Mesendoderm (in vitro differentiated cells): ENCODE data around the gene PRMT9.
A peak's percentile ranks its signal among the peaks of the same experiment; 100 is the strongest.

Source experiments
- DNase-seq: peaks from one replicate; pipeline ENCODE4 v3.0.0; 2013
- H2AK5ac ChIP-seq: 2 replicates; pipeline ENCODE4 v1.6.1; 2013; ENCODE audit warnings: low read length, inconsistent platforms
- H2BK120ac ChIP-seq: 2 replicates; pipeline ENCODE4 v1.6.1; 2013; ENCODE audit warnings: low read depth, mild to moderate bottlenecking, low read length, moderate library complexity, mixed read lengths
- H2BK15ac ChIP-seq: replicated peaks from 2 replicates; pipeline ENCODE4 v1.6.1; 2013; ENCODE audit warnings: low read depth, mild to moderate bottlenecking, moderate library complexity
- H2BK5ac ChIP-seq: 2 replicates; pipeline ENCODE4 v1.6.1; 2013; ENCODE audit warnings: low read length, inconsistent platforms
- H3K18ac ChIP-seq: 2 replicates; pipeline ENCODE4 v1.6.1; 2013; ENCODE audit warnings: mild to moderate bottlenecking, low read length, mixed read lengths
- H3K23ac ChIP-seq: one replicate; pipeline ENCODE4 v1.6.1; 2013; ENCODE audit warnings: low read length
- H3K27ac ChIP-seq: 2 replicates; pipeline ENCODE4 v1.5.1; 2013; ENCODE audit warnings: low read depth, mild to moderate bottlenecking, inconsistent platforms, low read length, moderate library complexity
- H3K27me3 ChIP-seq: 2 replicates; pipeline ENCODE4 v1.6.1; 2013; ENCODE audit warnings: low read length, control low read depth, mild to moderate bottlenecking, inconsistent platforms; ENCODE audit not compliant: insufficient read depth, poor library complexity
- H3K36me3 ChIP-seq: 2 replicates; pipeline ENCODE4 v1.6.1; 2013; ENCODE audit warnings: low read length, inconsistent platforms; ENCODE audit not compliant: control insufficient read depth, insufficient read depth
- H3K4ac ChIP-seq: one replicate; pipeline ENCODE4 v1.6.1; 2013; ENCODE audit warnings: low read depth, mild to moderate bottlenecking, low read length, moderate library complexity
- H3K4me1 ChIP-seq: 2 replicates; pipeline ENCODE4 v1.6.1; 2013; ENCODE audit warnings: low read depth, low read length, inconsistent platforms; ENCODE audit not compliant: control insufficient read depth
- H3K4me2 ChIP-seq: 2 replicates; pipeline ENCODE4 v1.6.1; 2013; ENCODE audit warnings: low read length
- H3K4me3 ChIP-seq: 2 replicates; pipeline ENCODE4 v1.5.1; 2013; ENCODE audit warnings: mild to moderate bottlenecking, low read length
- H3K56ac ChIP-seq: one replicate; pipeline ENCODE4 v1.6.1; 2013; ENCODE audit warnings: low read length
- H3K79me1 ChIP-seq: 2 replicates; pipeline ENCODE4 v1.6.1; 2013; ENCODE audit warnings: low read length, inconsistent platforms
- H3K79me2 ChIP-seq: 2 replicates; pipeline ENCODE4 v1.6.1; 2013; ENCODE audit warnings: mild to moderate bottlenecking, low read length; ENCODE audit not compliant: control insufficient read depth, insufficient read depth
- H3K9ac ChIP-seq: 2 replicates; pipeline ENCODE4 v1.6.1; 2013; ENCODE audit warnings: low read length, inconsistent platforms
- H4K5ac ChIP-seq: one replicate; pipeline ENCODE4 v1.6.1; 2013; ENCODE audit warnings: low read length
- H4K8ac ChIP-seq: one replicate; pipeline ENCODE4 v1.6.1; 2013; ENCODE audit warnings: low read depth, mild to moderate bottlenecking, control low read depth, low read length, moderate library complexity
- WGBS: extraction: QIAGEN DNeasy Blood & Tissue Kit; methylation state at CpG from one replicate; pipeline ENCODE4 v1.1.7; 2013; ENCODE audit warnings: low lambda C conversion rate, missing lambda C conversion rate; ENCODE audit not compliant: insufficient coverage; ENCODE audit errors: extremely low coverage; 5-methylcytosine and 5-hydroxymethylcytosine counted together

The PRMT9 gene

DNA sequence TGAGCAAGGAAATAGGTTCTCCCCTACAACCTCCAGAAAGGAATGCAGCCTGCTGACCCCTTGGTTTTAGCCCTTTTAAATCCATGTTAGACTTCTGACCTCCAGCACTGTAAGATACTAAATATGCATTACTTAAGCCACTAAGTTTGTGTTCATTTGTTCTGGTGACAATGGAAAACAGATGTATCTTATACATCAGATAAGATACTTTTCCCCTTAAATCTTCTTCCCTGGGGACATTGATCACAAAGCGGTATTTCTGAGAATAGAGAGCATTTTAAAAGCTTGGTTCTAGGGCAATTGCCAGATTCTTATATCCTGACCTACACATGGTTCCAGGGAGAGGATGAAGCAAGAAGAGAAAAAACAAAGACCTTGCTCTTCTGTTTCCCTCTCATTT, 73.3 kb downstream of the PRMT9 start:
- H3K4me1 ChIP-seq: no peaks in the 10 kb centered on the region
- no peak overlapping the region for H2BK5ac ChIP-seq
- no peak overlapping the region for H3K23ac ChIP-seq
- H2BK120ac ChIP-seq: no peak overlapping the region
- H3K4me3 ChIP-seq: no peak overlapping the region
- no peak overlapping the region for H3K27ac ChIP-seq
- no CpG with 5 or more reads among the region's 1 CpG for WGBS
- H3K4me2 ChIP-seq: no peak overlapping the region
- no peak overlapping the region for H4K8ac ChIP-seq
- H3K18ac ChIP-seq: no peak overlapping the region
- no peak overlapping the region for H2BK15ac ChIP-seq
- no peak overlapping the region for H3K4ac ChIP-seq
- no peaks in the 10 kb centered on the region for H3K36me3 ChIP-seq
- no peak overlapping the region for H2AK5ac ChIP-seq
- H3K27me3 ChIP-seq: no peaks in the 10 kb centered on the region
- H3K9ac ChIP-seq: no peak overlapping the region
- no peaks in the 10 kb centered on the region for H3K79me1 ChIP-seq
- no peak overlapping the region for H3K56ac ChIP-seq
- H4K5ac ChIP-seq: no peak overlapping the region
- DNase-seq: no peak
- no peaks in the 10 kb centered on the region for H3K79me2 ChIP-seq

DNA sequence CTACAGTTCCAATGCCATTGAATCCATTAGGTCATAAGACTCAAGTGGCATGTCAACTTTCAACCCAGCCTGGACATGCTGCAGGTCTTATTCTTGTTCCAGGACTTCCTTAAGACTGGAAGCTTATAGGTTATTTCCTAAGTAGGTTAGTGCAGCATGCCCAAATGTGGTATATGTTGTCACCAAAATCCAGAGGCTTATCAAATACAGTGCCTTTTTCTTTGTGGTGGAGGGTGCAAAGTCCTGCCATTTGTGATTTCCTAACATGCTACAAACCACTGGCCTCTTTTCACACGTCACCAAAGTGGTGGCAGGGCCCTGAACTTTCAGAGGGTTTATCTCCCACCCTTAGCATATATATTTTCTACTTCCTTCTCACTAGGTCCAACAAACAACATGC, 76.5 kb downstream of the PRMT9 start:
- Histone ChIP-seq H3K79me1 (no peaks in the 10 kb centered on the region), H3K23ac (no peak overlapping the region), H3K4me2 (no peak overlapping the region), H3K4me3 (no peak overlapping the region), H3K36me3 (no peaks in the 10 kb centered on the region), H3K27me3 (no peaks in the 10 kb centered on the region), H3K18ac (no peak overlapping the region), H3K27ac (no peak overlapping the region), H2BK5ac (no peak overlapping the region), H3K4ac (no peak overlapping the region), H2BK120ac (no peak overlapping the region), H4K5ac (no peak overlapping the region), H3K56ac (no peak overlapping the region), H3K9ac (no peak overlapping the region), H4K8ac (no peak overlapping the region), H2AK5ac (no peak overlapping the region), H2BK15ac (no peak overlapping the region), H3K4me1 (no peaks in the 10 kb centered on the region), H3K79me2 (no peaks in the 10 kb centered on the region)
- no peak for DNase-seq
- no CpG with 5 or more reads among the region's 1 CpG for WGBS

DNA sequence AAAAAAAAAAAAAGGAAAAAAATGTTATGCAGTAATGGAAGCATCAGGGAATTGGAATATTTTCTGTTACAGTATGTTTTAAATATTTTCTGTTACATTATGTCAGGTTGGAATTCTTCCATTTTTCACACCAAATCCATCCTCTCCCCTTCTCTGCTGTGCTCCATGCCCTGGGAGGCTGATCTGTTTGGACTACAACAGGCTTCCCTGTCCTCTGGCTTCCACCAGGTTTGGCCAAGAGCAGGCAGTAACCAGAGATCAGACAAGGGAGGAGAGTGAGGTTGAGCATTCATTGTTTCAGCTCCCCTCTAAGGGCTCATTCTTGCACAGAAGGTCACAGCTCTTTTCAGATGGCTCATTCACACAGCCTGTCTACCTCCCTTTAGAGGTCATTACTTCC, 78.5 kb downstream of the PRMT9 start:
- Histone ChIP-seq H4K8ac (no peak overlapping the region), H4K5ac (no peak overlapping the region), H3K4me3 (no peak overlapping the region), H2BK120ac (no peak overlapping the region), H3K56ac (no peak overlapping the region), H3K27ac (no peak overlapping the region), H2BK15ac (no peak overlapping the region), H3K18ac (no peak overlapping the region), H3K23ac (no peak overlapping the region), H3K4me2 (no peak overlapping the region), H3K4ac (no peak overlapping the region), H3K79me1 (no peaks in the 10 kb centered on the region), H3K79me2 (no peaks in the 10 kb centered on the region), H3K9ac (no peak overlapping the region), H2AK5ac (no peak overlapping the region), H2BK5ac (no peak overlapping the region), H3K36me3 (no peaks in the 10 kb centered on the region), H3K27me3 (no peaks in the 10 kb centered on the region), H3K4me1 (no peaks in the 10 kb centered on the region)
- no peak for DNase-seq

DNA sequence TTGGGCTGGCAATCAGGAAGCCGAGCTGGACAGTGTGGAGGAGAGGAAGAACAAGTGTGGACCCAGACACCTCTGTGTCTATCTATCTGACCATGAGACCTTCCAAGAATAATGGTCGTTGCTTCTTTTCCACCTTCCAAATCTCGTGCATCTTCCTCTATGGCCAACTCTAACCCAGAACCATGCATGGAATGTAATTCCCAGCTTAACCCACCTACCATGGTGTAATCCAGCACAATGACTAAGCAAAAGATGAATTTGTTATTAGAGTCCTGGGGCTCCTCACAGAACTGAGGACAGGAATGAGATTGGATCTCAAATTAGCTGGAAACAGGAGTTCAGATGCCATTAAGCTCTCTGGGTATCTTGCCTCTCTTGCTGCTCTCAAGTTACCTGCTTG, 84.2 kb downstream of the PRMT9 start:
- Histone ChIP-seq H3K36me3 (no peaks in the 10 kb centered on the region), H3K27ac (no peak overlapping the region), H3K27me3 (no peaks in the 10 kb centered on the region), H3K4me3 (no peak overlapping the region), H3K9ac (no peak overlapping the region), H3K79me1 (no peaks in the 10 kb centered on the region), H3K4me2 (no peak overlapping the region), H2BK15ac (no peak overlapping the region), H2BK120ac (peak overlapping the region; percentile 36), H3K23ac (no peak overlapping the region), H4K8ac (no peak overlapping the region), H3K4me1 (peaks cover 3% of the 10 kb centered on the region), H4K5ac (no peak overlapping the region), H3K18ac (no peak overlapping the region), H2BK5ac (no peak overlapping the region), H3K79me2 (no peaks in the 10 kb centered on the region), H3K56ac (no peak overlapping the region), H3K4ac (peak overlapping the region; percentile 89), H2AK5ac (no peak overlapping the region)
- peak; percentile 45 for DNase-seq
- WGBS: no CpG with 5 or more reads among the region's 3 CpGs

DNA sequence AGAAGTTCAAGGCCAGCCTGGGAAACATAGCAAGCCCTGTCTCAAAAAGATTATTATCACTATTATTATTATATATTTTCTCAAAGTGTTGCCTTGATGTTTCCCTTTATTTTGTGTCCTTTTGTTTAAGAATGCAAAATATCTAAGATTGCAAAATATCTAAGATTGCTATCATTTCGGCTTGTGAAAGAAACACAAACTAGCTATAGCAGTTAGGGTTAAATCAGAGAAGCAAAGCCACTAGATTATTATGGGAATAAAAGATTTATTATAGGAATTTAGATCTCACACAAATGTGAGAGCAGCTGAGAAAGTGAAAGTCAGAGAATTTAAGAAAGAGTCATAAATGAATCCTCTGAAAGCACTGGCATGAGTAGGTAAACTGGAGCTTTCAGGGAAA, 84.8 kb downstream of the PRMT9 start:
- Histone ChIP-seq H3K4ac (no peak overlapping the region), H4K8ac (no peak overlapping the region), H2BK15ac (no peak overlapping the region), H3K79me1 (no peaks in the 10 kb centered on the region), H2BK5ac (no peak overlapping the region), H3K4me3 (no peak overlapping the region), H2BK120ac (no peak overlapping the region), H3K18ac (no peak overlapping the region), H3K23ac (no peak overlapping the region), H2AK5ac (no peak overlapping the region), H3K4me2 (no peak overlapping the region), H3K36me3 (no peaks in the 10 kb centered on the region), H3K27ac (no peak overlapping the region), H3K56ac (no peak overlapping the region), H3K79me2 (no peaks in the 10 kb centered on the region), H4K5ac (no peak overlapping the region), H3K9ac (no peak overlapping the region), H3K27me3 (no peaks in the 10 kb centered on the region), H3K4me1 (peaks cover 3% of the 10 kb centered on the region)
- WGBS: no CpG with 5 or more reads among the region's 1 CpG
- no peak for DNase-seq

DNA sequence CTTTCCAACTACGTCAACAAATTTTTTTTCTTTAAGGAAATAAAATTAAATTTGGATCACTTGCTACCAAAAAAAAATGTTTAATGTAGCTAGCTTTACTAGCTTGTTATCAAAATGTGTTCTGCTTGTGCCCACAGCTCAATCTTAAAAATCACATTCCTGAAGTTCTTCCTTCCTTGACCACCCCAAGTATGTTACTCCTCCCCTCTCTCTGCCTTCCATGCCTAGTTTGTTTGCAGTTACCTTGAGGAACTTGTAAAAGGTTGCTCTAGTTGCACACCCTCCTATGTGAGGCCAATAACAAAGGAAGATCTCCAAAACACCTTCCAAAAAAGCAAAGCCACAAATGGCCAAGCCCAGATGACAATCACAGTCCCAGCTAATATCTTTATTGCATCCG, 86.4 kb downstream of the PRMT9 start:
- H3K4me2 ChIP-seq: no peak overlapping the region
- H4K5ac ChIP-seq: no peak overlapping the region
- no peaks in the 10 kb centered on the region for H3K36me3 ChIP-seq
- no peaks in the 10 kb centered on the region for H3K79me1 ChIP-seq
- H2BK120ac ChIP-seq: no peak overlapping the region
- H2BK5ac ChIP-seq: no peak overlapping the region
- H2BK15ac ChIP-seq: no peak overlapping the region
- no peak overlapping the region for H3K27ac ChIP-seq
- H3K4me1 ChIP-seq: peaks cover 3% of the 10 kb centered on the region
- no peak for DNase-seq
- no peak overlapping the region for H3K4ac ChIP-seq
- no peak overlapping the region for H3K56ac ChIP-seq
- no peaks in the 10 kb centered on the region for H3K79me2 ChIP-seq
- H3K4me3 ChIP-seq: no peak overlapping the region
- no peak overlapping the region for H2AK5ac ChIP-seq
- H3K18ac ChIP-seq: no peak overlapping the region
- no peak overlapping the region for H3K9ac ChIP-seq
- no peaks in the 10 kb centered on the region for H3K27me3 ChIP-seq
- no peak overlapping the region for H4K8ac ChIP-seq
- no peak overlapping the region for H3K23ac ChIP-seq
- WGBS: no CpG with 5 or more reads among the region's 2 CpGs
